NCI-H82 (cell line): ENCODE results near the gene SMIM1.
"Not testable (repeated sequence)": the region's sequence is repeated elsewhere in the genome, so short reads cannot be mapped to it uniquely, and the experiment has no call there.

Source experiments
- DNase-seq: peaks from one replicate; lab custom pipeline; 2025; lab: John Stamatoyannopoulos, UW

SMIM1 gene

DNA sequence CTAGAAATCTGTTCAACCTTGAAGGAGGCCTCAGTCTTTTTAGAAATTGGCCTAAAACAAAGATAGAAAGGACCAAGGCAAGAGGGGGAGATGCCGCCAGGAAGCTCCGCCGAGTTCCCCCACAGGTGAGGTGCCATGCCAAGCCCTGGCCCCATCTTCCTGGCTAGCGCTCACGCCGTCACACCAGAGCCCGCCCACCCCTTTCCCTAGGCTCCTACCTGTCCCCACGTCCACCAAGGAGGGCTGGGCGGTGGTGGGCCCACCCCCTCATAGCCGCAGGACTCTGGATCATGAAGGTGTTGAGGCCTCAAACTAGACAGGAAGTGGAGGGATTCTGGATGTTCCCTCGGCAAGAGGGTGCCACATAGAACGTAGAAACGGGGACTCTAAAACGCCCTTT is 35.8 kb upstream of the SMIM1 start:
- no peak for DNase-seq

DNA sequence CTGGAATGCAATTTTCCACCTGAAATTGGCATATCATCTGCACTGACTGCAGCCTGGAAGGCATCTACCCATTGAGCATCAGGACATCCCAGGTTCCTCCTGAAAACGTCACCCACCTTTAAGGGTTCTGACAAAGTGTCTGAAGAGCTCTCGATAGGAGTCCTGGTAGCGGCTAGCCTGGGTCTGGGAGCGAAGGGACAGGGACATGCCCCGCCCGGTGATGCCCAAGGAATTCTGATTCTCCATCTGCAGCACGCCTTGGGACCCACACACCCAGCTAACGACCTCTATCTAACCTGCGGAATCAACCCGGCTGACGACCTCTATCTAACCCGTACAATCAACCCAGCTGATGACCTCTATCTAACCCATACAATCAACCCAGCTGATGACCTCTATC is 33.6 kb upstream of the SMIM1 start:
- no peak for DNase-seq

DNA sequence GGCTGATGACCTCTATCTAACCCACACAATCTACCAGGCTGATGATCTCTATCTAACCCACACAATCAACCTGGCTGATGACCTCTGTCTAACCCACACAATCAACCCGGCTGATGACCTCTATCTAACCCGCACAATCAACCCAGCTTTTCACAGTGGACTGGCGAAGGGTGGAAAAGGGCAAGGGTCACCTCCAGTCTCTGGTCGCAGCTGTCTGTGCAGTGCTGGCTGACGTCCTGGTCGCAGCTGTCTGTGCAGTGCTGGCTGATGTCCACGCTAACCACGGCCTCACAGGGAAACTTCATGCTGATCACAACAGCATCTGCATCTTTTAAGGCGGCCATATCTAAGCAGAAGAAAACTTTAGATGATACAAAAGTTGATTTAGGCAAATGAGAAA is 32.5 kb upstream of the SMIM1 start:
- DNase-seq = no peak

DNA sequence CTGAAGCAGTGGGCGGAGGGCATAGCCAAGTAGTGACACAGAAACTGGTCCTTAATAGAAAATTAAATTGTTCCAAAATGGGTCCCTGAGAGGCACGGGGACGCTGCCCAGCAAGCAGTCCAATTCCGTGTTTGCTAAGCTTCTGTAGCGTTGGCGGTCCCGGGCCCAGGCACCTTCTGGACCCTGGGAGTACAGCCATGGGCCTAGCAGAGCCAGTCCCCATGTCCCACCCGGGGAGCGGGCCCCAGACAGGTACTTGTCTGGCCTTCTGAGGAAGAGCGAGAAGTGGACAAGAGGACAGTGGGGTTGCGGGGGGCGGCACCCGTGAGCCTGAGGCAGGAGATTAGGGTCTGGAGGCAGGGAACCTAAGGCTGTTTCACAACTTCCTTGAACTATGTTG is 31.8 kb upstream of the SMIM1 start:
- DNase-seq = no peak

DNA sequence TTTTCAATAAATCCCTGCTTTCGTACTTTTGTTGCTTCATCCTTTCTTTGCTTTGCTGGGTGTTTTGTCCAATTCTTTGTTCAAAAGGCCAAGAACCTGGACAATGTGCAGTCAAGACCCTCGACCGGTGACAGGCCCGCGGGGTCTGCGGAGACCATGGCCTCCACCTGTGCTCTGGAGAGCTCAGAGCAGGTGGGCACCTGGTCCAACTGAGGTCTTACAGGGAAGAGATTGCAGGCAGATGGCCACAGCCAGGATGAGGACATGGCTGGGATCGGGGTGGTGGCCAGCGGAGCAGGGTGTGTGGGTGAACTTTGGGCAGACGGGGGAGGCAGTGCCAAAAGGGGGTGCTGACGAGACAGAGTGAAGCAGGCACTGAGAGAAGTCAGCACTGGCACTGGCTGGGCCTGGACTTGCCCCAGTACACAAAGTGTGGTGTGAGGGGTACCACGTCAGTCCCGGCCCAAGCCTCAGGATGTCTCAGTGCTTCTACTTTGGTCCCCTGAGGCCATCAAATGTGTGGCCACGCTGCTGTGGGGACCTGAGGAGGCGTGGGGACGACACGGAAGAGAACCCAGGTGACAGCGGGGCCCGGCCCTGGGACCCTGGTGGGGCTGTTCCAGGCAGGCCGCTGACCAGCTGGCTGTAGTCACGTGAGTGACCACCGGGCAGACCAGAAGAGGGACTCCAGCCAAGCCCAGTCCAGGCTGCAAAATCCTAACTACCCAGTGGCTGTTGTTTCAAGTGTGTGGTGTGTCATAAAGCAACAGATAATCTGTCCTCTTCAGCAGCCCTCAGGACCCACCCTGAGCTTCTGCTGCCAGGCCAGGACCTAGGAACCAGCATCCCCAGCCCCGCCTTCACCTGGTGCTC is 30.7 kb upstream of the SMIM1 start:
- DNase-seq = no peak

DNA sequence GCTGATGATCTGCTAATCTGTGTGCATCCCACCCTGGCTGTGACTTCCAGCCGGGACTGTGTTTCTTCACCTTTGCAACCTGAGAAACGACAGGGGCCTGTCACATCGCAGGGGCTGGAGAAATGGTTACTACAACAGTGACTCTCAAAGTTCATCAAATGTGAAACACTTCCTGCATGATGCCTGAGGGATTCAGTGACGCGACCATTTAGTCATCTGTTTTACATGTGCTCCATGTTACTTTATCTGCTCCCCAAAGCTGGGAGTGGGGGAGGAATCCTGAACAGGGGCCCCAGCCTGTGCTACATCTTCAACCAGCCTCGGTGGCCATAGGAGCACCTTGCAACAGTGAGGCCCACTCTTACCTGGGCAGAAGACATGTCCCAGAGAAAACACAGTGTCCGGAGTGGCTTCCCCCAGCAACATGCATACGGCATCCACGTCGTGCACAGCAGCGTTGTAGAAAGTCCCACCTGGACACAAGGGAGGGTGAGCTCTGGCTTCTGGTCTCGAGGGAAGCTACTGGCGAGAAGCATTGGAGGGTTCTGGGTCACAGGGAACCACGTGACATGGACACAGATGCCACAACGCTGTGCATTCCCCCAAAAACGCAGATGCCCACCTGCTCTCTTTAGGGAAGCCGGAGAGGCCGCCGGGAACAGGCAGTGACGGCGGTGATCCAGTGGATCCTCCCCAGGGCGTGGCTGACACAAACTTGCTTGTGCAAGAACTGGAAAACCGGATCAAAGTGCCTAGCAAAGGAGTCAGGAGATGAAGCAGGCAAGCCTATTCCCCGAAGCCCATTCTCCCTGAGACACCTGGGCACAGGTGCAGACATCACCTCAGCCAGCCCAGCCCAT is 29.9 kb upstream of the SMIM1 start:
- DNase-seq = no peak

DNA sequence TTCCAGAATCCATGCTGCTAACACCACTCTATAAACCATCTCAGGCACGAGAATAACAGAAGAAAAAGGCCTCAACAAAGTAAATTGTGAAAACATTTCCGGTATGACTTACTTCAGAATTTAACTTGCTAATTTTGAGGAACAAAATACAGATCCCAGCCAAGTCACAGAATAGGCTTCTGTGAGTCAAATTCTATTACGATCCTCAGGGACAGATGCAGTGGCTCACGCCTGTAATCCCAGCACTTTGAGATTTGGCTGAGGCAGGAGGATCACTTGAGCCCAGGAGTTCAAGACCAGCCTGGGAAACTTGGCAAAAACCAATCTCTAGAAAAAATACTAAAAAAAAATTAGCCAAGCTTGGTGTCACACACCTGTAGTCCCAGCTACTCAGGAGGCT is 29.1 kb upstream of the SMIM1 start:
- no peak for DNase-seq

DNA sequence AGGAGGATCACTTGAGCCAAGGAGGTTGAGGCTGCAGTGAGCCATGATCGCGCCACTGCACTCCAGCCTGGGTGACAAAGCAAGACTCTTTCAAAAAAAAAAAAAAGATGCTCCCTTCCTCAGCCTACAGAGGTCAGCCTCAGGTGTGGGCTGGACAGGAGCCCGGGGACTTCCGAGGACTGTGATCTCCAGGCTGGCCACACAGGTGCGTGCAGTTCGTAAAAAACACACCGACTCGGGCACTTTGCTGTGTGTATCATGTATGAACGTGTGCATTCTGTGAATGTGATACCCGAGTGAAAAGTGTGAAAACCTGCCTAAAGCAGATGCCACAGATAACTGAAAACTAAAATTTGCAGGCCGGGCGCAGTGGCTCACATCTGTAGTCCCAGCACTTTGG is 28.7 kb upstream of the SMIM1 start:
- DNase-seq = no peak

DNA sequence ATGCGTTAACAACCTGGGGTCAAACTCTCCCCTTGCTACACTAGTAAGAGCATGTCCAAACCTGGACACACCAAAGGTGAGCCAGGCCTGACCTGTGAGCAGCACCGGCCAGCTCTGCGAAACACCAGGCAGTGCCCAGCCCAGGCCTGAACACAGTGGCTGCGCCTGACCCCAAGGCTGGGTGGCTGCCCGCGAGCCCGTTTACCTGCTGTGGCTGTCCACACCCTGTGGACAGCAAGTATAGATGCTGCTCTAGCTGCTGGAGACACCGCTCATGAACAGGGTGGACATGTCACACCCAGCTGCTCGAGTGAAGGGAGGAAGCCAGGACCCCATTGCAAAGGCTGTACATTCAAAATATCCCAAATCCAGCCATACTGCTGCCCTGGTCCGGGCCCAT is 27.9 kb upstream of the SMIM1 start:
- no peak for DNase-seq

DNA sequence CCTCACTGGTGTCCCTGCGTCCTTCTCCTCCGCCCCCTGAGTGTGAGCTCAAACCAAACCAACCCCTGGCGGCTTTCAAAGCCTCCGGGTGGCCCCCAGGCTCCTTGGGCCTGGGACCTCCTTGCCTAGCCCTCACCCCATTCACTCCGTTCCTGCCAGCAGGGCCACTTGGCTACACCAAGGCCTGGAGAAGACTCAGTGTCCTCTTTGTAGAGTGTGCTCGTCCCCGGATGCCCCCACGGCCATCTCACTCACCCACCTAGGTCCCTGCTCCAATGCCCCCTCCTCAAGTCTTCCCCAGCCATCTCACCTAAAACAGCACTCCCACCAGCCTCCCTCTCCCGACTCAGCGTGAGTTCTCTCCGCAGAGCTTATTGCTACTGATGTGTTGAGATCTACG is 27.5 kb upstream of the SMIM1 start:
- no peak for DNase-seq

DNA sequence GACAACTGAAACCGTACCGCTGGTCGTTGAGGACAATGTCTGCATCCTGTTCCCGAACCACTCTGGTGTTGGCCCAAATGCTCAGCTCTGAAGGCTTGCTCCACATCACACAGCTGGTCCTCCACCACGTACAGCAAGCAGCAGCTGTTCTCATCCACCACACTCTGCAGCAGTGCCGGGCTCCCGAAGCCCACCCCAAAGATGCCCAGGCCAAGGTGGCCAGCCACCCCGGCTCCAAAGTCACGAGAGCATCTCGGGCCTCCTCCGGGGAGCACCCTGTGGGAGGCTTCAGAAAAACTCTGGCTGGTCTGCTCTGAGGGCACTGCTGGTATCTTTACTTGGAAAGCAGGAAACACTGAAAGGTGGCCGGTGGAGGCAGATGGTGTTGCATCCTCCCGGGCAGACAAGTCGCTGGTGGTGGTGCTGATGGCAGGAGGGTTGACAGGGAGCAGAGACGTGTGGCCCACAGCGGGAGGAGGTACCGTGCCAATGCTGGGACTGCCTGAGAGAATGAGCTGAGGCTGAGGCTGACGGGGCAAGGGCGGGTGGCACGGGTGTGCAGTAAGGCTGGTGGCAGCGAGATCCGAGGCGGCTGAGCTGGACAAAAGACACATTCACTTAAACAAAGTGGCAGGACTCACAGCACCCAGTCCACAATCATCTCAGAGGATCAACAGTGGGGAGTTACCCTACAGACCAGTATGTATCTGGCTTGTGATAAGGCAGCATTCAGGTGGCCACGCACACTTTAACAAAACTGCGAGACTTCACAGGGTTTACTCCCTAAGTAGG is 26.8 kb upstream of the SMIM1 start:
- no peak for DNase-seq

DNA sequence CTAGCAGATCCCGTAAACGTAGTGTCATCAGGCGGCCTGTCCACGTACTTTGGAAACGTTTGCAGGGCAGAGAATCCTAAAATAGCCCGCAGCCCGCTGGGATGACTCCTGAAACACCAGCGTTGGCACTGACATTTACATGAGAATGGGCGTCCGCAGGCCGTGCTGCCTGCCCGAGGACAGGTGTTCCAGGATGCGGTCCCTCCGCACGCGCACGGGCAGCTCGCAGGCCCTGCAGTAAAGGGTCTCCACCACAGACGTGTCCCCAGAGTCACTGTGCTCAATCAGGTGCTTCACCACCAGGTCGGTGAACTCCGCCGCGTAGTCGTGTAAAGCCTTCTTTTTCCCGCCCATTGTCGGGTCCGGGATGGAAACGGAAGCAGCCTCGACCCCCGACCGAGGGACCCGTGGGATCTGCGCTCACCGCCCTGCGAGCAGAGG is 26.1 kb upstream of the SMIM1 start:
- peak; percentile 36 for DNase-seq

DNA sequence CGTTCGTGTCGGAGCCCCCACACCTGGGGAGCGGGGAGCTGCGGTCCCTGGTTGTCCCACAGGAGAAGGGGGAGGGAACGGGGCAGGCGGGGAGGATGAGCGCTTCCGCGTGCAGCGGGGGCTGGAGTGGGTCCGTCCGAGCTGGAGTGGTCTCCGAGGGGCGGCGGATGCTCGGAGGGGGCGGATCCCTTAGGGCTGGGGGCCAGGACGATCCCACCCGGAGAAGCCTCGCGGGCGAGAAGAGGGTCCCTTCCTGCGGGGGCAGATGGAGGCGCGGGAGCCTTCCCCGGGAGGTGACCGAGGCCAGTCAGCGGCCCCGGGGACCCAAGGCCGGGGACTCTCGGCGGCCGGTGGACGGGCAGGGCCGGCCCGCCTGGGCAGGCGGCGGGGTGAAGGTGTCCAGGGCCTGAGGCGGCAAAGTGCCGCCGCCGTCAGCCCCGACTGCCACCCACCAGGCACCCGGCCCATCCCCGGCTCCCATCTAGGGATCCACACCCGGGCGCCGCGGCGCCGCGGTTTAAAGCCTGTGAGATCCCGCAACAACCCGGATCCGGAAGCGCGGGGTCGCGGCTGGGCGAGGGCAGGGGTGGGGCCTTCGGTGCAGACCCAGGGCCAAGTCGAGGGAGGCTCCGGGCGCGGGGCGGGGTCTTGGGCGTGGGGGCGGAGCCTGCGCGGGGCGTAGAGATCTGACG is 25.6 kb upstream of the SMIM1 start:
- peak; percentile 92 for DNase-seq

DNA sequence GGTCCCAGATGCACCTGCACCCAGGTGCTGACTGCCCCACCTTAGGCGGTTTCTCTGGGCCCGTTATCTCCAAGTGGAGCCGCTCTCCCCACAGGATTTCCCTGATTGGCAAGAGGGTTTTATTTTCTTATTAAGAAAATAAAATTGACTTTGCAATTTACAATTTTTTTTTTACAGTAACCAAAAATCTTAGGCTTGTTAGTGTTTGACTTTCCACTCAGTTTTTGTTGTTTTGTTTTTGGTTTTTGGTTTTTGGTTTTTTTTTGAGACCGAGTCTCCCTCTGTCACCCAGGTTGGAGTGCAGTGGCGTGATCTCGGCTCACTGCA is 25.1 kb upstream of the SMIM1 start:
- DNase-seq = no peak

DNA sequence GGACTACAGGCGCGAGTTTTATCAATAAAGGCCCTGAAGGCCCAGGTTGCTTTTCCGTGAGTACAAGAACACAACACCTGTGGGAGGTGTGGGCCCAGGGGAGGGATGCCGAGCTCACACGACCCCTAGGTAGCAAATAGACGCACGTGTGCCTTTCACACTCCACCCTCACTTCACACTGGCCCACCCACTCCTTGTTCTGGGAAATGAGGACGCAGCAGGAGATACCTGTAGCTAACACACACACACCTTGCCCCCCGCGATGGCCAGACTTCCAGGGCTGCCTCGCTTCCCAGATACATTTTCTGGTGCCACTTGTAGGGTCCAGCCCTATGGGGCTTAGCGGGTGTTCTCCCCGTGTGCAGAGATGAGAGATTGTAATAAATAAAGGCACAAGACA is 24.6 kb upstream of the SMIM1 start:
- no peak for DNase-seq

DNA sequence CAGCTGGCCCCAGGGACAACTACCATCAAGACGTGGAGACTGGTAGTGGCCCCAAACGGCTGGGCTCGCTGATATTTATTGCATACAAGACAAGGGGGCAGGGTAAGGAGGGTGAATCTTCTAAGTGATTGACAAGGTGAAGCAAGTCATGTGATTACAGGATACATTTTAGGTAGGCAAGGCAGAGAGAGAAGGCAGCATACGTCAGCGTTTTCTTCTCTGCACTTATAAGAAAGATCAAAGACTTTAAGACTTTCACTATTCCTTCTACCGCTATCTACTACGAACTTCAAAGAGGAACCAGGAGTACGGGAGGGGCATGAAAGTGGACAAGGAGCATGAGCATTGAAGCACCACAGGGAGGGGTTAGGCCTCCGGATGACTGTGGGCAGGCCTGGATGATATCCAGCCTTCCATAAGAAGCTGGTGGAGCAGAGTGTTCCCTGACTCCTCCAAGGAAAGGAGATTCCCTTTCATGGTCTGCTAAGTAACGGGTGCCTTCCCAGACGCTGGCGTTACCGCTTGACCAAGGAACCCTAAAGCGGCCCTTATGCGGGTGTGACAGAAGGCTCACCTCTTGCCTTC is 24.1 kb upstream of the SMIM1 start:
- DNase-seq = not testable (repeated sequence)

DNA sequence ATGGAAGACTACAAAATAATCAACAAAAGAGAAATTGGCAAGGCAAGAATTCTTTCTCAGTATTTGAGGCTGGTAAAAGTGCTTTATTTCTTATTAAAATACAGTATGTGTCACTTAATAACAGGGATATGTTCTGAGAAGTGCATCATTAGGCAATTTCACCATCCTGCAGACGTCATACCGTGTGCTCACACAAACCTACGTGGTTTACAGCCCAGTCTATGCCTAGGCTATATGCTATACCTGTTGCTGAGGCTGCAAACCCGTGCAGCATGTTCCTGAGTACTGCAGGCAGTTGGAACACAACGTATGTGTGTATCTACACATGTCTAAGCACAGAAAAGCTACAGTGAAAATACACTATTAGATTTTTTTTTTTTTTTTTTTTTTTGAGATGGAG is 23.0 kb upstream of the SMIM1 start:
- DNase-seq = no peak

DNA sequence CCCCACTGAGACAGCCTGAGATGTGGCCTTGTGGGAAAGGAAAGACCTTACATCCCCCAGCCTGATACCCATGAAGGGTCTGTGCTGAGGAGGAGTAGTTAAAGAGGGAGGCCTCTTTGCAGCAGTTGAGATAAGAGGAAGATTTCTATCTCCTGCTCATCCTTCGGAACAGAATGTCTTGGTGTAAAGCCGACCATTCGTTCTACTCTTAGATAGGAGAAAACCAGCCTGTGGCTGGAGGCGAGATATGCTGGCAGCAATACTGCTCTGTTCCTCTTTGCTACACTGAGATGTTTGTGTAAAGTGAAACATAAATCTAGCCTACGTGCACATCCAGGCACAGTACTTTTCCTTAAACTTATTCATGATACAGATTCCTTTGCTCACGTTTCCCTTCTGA is 21.8 kb upstream of the SMIM1 start:
- no peak for DNase-seq

DNA sequence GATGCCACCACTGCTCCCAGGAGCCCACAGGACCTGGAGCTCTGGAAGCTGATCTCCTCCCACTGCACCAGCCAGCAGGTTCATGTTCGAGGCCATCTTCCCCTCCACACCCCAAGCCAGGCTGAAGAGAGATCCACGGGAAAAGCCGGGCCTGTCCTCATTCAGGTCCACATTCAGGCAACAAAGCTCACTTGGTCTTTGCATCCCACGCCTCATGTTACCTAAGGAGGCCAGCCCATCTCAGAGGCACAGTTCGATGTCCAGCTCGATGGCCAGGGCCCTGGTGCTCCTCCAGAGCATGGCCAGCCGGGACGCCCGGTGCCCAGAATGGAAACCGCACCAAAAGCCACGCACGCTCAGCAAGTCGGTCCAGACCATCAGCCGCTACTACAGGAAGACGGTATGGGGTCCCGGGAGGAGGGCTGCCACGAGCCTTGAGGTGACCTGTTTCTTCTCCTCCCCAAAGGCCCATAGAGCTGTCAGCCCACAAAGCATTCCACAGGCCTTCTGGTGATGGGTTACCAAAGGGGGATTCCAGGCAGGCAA is 20.1 kb upstream of the SMIM1 start, which contains the start of gene CCDC27:
CCDC27 (plus strand) TSS at position 51 of the 546 bp plus-strand sequence; CDS start at position 83, 32 bp downstream.
- no peak for DNase-seq

DNA sequence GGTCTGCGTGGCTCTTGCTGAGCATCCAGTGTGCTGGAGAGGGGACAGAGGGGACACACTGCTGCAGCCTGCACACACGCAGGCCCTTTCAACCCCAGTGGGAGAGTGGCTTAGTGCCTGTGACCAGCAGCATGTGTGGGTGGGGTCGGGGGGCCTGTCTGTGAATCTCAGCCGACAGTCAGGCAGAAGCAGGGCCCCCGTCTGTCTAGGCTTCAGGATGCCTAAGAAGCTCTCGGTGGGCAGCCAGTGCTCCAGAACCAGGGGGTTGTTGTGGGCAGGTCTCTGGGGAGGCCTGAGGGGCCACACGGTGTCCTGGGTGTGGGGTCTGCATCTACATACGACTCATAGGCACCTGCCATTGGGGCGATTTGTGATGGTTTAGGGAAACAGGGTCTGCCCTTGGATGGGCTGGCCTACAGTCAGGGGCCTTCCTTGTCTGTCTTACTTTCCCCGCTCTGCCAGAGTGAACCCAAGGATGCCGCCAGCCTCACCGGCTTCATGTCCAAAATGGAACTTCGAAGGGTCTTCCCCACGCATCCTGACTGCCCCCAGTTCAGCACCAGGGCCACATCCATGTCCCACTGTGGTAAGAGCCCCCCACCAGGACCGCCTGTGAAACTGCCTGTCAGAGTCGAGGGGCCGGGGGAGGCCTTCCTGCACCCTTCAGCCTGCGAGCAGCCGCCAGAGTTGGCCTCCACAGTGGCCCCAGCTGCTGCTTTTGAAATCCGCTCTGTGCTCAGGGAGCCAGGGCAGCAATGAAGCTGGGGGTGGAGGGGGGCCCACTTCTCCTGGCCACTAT is 18.7 kb upstream of the SMIM1 start:
- no peak for DNase-seq
